ENCODE data around the gene IP6K1.

The IP6K1 gene

DNA sequence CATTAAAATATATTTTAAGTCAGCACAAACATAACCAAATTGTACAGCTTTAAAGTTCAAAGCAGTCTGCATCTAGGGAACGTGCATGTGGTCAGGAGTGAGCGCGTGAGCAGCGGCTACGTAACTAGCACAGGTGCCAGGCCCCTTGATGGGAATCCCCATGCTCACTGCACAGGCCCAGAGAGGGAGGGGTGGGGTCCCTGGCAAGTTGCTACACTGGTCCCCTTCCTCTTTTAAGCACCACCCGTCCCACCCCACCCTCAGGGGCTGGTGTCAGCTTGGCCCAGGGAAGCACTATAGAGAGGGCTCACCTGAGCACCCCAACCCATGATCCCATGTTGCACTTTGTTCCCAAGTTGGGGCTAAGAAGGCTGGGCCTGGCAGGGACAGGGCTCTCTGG is 61.8 kb downstream of the IP6K1 start:
- DNase-seq (ENCODE audit: low read depth) = peak; percentile 41

DNA sequence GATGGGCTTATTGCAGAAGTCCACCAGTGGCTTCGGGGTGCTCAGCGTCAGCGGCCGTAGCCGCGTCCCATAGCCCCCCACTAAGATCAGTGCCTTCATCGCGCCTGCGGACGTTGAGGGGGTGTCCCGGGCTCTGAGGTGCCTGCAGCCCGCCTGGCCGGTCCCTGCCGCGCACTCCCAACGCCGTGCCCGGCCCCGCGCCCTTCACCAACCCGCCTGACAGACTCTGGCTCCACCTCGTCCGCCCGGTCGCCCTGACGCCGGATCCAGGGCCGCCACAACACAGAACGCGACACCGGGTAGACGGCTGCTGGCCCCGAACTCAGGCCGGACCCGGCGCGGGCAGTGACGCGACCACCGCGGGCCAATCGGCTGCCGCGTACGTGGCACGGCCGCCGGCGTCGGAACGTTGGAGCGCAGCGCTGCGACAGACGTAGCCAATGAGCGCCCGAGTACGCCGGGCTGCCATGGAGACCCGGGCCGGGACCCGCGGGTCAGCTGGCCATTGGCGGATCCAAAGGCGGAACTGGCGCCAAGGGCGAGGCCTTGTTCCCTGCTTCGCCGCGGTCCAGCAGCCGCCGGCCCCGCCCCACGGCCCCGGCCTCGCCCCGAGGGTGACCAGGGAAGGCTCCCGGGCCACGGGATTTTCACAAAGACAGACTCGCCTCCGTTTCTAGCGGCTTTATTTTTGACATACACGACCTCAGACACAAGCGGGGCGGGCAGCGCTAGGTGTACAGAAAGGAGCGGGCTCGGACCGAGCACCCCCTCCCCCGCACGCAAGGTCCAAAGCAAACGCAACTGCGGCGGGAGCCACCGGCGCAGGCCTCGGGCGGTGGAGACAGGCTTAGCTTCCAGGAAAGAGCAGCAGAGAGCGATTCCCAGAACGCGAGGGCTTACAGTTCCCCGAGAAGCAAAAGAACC is 62.5 kb downstream of the IP6K1 start, which contains the start of gene GMPPB:
GMPPB (minus strand) TSS at position 324 of the 924 bp plus-strand sequence; CDS start at position 99, 225 bp downstream.
- DNase-seq (ENCODE audit: low read depth) = peak; percentile 86

DNA sequence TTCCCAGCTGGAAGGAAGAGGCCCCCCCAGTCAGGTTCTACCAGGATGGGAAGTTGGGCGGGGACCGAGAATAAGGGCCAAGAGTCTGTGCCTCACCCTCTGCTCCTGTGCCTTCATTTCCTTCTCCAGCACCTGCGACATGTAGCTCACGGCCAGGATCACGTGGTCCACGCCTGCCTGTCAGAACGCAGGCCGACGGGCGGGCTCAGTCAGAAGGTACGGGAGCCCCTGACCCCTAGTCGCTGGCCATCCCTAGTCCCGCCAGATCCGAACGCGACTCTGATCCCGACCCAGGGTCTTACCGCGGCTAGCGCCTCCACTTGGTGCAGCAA is 63.1 kb downstream of the IP6K1 start:
- DNase-seq (ENCODE audit: low read depth) = peak; percentile 56

DNA sequence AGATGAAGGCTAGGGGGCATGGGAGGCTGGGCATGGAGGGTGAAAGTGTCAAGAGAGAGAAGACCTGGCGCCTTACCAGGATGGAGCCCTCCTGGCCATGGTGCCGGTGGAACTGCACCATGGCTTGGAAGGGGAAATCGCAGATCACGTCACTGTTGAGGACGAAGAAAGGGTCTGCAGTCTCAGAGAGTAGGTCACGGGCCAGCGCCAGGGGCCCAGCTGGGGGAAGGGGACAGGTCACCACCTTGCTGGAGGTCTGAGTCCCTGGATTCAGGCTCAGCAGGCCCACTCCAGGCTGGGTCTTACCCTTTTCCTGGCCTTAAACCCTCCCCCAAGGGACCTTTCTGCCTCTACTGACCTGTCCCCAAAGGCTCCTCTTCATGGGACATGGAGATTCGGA is 63.4 kb downstream of the IP6K1 start:
- DNase-seq (ENCODE audit: low read depth) = no peak

DNA sequence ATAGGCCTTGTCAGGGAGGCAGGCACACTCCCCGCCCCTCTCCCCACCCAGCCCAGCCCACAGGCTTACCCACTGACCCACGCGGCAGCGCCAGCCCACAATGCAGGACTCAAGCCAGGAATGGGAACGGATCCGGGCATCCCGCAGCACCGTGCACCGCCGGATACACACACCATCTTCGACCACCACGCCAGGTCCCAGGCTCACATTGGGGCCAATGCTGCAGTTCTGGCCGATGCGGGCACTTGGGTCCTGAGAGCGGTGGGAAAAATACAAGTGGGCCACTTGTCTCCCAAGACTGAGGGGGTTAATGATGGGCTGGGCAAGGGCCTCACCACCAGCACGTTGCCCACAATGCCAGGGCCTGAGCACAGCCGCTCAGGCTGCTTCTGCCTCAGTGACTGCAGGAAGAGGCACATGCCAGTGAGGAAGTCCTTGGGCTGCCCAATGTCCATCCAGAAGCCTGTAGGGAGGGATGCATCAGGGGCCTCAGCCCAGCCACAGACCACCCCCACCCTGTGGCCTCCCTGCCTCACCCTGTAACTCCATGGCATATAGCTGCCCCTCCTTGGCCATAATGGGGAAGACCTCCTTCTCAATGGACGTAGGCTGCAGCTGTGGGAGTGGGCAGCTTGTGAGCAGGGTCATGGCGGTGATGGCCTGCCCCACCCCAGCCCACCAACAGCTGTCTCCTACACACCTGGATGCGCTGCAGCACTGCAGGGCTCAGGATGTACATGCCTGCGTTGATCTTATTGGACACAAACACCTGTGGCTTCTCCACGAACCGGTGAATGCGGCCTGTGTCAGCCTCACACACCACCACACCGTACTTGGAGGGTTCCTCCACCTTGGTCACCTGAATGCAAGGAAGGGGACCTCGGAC is 64.2 kb downstream of the IP6K1 start:
- DNase-seq (ENCODE audit: low read depth) = no peak

DNA sequence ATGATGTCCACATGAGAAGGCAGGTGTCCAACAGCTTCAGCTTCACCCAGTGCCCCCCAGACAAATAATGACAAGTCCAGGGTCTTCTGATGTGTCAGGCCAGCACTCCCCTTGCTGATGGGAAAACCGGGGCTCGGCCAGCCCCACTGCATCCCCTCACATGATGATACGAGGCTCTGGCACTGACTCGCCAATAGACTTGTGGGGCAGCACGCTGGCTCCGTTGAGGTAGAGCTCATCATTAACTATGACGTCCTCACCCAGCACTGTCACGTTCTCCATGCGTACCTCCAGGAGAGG is 64.8 kb downstream of the IP6K1 start:
- no peak for DNase-seq (ENCODE audit: low read depth)

DNA sequence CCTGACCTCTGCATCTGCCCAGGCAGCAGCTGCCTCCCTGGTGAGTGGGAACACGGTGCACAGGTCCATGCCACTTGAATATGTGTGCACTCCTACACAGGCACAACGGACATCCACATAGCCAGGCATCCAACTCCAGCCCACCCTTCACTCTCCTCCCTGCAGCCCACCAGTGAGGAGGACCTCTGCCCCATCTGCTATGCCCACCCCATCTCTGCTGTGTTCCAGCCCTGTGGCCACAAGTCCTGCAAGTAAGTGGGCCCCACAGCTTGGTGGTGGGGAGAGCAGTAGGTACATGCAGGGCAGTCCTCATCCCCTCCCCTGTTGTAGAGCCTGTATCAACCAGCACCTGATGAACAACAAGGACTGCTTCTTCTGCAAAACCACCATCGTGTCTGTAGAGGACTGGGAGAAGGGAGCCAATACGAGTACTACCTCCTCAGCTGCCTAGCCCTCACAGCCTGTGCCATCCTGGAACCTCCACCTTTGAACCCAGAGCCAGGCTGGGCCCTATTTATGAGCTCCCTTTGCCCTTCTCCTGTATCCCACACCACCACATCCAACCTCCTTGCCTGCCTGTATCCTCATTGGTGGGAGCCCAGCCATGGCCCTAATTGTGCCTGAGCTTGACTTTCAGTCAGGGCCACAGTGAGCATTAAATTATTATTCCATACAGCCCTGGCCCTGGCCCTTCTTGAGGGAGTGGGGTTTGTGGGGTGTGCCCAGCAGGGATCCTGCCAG is 65.3 kb downstream of the IP6K1 start:
- no peak for DNase-seq (ENCODE audit: low read depth)

DNA sequence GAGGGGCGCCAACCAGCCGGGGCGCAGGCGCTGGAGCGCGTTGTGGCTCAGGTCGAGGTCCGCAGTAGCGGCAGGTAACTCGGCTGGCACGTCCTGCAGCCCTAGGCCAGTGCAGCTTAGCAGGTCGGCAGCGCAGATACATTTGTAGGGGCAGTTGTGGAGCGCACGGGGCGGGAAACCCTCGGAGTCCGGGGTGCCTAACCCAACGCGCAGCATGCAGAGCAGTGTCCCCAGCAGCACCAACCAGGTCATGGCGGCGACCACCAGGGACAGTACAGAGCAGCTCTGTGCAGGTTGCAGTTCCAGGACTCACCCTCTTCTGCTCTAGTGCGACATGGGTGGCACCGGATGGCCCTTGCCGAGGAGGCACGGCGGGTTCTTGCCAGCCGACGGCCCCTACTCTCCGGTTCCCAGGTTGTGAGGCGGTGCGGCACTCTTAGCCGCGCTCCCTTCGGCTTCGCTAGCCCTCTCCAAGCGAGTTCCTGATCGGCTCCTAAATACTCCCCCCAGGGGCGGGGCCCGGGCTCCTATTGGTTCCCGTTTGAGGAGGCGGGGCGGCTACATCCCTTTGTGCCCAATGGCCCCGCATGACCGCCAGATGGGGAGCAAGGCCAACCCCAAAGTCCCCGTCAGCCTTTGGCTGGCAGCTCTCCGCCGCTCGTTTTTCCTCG is 67.0 kb downstream of the IP6K1 start, which contains the start of gene AMIGO3:
AMIGO3 (minus strand) TSS at position 471 of the 671 bp plus-strand sequence; CDS start at position 252, 219 bp downstream.
- DNase-seq (ENCODE audit: low read depth) = peak; percentile 86

DNA sequence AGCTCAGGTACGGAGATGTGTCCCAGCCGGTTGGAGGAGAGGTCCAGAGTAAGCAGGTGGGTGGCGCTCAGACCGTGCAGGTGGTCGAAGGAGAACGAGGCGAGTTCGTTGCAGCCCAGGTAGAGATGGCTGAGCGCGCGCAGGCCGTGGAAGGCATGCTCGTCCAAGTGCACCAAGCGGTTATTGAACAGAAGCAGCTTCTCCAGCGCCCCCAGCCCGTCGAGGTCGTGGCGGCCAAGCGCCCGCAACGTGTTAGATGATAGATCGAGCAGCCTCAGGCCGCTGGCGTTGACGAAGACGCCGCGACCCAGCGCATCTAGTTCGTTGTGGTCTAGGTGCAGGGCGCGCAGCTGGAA is 67.5 kb downstream of the IP6K1 start:
- DNase-seq (ENCODE audit: low read depth) = no peak

DNA sequence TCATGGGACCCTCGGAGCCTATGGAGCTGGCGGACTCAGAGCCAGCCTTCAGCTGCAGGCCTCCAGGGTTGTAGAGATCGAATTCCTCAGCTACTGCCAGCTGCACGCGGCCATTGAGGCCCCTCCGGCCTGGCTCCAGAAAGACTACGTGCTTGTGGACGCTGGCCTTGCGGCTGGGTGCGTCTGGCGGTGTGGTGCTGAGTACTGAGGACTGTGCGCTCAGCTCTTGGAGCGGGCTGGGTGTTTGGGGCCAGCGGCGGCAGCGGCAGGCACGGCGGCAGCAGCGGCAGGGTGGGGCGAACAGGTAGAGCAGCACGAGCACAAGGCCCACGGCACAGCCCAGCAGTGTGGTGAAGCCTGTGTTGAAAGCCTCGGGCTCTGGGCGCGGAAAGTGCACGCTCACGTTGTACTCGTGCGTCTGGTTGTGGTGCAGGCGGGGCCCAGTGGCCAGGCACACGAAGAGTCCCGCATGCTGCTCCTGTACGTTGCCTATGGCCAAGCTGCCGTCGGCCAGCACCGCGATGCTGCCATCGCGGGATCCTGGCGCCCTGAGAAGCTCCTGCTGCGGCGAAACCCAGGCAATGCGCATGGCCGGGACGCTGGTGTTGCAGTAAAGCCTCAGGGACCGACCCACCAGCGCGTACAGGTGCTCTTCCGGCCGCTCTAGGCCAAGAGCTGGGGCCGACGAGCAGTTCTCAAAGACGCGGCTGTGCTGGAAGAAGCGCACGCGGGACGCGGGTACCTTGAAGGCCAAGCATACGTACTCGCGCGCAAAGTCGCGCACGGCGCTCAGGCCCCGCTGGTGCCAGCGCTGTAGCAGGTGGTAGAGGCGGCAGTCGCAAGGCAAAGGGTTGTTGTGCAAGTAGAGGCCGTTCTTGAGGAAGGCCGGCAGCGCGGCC is 68.1 kb downstream of the IP6K1 start:
- no peak for DNase-seq (ENCODE audit: low read depth)

DNA sequence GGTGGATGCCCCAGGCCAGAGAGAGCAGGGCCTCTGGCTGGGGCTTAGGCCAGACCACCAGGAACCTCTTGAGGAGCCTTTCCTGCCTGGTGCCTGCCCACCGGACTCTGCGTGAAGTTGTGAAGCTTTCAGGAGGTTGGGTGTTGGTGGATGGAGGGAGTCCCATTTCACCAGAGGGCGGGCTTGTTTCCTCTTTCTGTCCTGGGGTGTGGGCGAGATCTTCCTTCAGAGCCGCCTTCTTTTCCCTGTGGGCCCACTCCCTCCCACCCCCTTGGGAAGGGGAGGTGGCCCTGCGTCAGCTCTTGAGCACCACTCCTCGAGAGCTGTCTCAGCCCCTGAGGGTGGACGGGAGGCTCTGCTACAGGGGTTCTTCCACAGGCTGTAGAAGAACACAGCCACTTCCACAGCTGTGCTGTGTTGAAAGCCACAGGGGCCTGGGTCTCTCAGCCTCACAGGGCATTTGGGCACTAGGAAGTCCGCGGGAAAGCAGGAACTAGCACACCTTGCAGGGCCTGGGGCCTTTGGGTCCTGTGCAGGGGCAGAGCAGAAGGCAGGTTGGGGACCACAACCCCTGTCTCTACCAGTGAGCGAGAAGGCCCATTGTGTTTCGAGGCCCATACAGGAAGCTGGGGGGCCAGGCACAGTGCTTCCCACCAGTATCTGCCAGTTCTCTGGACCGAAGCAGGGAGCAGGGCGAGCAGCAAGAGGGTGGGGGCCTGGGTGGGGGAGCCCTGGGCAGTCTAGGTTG is 69.0 kb downstream of the IP6K1 start:
- no peak for DNase-seq (ENCODE audit: low read depth)

DNA sequence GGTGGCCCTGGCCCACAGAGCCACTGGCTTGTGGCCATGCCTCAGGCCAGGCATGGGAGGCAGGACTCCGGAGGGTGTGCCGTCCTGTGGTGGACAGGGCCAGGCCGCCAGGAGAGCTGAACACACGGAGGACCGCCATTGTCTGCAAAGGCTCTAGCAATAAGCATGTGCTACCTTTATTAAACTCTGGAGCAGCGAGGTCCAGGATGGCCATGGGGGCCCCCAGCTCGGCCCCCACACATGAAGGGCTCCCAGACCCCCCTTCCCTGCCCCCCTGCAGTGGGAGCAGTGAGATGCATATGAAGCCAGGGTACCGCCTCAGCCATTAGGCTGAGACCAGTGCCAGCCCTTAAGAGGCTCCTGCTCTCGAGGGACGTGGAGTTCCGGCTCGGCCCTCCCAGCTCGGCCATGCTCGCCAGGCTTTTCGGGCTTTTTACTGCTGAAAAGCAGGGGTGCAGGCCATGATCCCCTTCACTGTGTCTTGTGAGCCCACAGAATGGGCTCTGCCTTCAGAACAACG is 69.6 kb downstream of the IP6K1 start:
- DNase-seq (ENCODE audit: low read depth) = no peak

DNA sequence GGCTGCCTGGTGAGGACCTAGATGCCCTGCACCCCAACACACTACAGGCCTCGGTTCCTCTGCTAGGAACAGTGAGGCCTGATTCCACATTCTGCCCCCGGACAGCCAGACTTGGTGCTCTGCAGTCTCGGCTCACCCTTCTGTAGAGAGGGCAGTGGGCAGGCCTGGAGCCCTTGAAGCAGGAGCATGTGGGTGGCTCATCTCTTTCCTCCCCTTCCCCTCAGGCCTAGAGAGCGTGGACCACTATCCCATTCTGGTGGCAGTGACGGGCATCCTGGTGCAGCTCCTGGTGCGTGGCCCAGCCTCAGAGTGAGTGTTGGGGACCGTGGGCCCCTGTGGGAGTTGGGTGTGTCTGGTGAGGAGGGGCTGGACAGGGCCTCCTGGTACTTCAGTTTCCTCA is 70.2 kb downstream of the IP6K1 start:
- no peak for DNase-seq (ENCODE audit: low read depth)

DNA sequence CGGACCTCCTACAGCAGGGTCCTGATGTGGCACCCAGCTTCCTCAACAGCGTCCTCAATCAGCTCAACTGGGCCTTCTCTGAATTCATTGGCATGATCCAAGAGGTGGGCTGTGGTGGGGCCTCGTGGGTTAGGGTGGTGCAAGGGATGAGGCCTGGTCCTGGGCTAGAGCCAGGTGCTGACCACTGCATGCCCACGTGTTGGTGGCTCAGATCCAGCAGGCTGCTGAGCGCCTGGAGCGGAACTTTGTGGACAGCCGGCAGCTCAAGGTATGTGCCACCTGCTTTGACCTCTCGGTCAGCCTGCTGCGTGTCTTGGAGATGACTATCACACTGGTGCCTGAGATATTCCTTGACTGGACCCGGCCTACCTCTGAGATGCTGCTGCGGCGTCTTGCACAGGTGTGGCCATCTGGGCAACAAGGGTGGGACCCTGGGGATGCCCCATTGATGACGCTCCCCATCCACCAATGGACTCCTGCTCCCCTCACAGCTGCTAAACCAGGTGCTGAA is 70.7 kb downstream of the IP6K1 start:
- DNase-seq (ENCODE audit: low read depth) = no peak

DNA sequence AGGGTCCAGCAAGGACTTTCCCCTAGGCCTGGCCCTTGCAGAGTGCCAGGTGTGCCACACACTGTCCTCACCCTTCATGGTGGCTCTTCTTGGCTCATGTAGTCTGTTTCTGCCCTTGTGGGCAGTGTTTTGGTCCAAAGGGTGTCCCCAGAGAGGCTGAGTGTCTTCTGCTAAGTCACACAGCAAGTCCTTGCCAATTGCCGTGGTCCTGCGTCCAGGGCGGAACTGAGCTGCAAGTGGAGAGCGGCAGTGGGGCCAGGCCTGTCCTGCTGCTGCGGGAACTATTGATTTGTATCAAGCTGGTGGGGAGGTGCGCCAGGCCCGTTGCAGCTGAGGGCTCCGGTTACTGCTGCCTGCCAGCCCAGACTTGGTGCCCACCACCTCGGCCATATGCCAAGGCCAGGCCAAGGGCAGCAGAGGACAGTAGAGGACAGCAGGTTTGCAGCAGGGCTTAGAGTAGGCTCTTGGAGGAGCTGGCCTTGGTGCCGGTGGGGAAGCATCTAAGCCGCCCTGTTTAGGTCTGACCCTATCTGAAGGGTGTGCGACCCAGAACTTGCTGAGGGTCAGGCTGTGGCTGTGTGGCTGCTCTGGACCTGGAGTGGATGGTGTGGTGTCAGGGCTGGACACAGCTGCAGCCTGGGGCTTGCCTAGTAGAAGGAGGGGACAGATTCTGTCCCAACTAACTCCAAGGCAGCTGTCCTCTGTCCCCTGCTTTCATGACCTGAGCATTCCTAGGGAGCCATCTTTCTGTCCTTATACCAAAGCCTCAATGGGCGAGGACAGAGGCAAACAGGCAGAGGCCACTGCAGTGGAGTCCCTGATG is 71.4 kb downstream of the IP6K1 start:
- no peak for DNase-seq (ENCODE audit: low read depth)

DNA sequence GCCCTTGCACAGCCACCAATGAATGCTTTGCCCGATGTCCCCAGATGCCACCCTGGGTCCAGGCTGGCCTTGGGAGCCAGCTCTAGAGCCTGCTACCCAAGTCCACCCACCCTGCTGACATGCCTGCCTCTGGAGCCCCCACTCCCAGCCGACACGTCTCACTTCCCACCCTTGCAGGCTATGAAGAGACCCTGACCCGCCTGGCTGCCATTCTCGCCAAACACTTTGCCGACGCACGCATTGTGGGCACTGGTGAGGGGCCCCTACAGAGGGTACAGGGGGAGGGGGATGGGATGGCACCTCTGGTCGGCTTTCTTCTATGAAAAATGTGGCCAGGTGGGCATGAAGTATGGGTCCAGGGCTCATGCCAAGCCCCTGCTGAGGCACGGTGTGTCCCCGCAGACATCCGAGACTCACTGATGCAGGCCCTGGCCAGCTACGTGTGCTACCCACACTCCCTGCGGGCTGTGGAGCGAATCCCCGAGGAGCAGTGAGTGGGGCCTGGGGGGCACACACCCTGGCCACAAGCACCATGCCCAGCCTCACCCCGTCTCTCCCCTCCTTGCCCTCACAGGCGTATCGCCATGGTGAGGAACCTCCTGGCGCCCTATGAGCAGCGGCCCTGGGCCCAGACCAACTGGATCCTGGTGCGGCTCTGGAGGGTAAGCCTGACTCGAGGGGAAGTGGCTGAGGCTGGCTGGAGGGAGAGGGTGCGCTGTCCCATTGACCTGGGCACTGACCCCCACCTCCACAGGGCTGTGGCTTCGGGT is 72.8 kb downstream of the IP6K1 start:
- DNase-seq (ENCODE audit: low read depth) = no peak

DNA sequence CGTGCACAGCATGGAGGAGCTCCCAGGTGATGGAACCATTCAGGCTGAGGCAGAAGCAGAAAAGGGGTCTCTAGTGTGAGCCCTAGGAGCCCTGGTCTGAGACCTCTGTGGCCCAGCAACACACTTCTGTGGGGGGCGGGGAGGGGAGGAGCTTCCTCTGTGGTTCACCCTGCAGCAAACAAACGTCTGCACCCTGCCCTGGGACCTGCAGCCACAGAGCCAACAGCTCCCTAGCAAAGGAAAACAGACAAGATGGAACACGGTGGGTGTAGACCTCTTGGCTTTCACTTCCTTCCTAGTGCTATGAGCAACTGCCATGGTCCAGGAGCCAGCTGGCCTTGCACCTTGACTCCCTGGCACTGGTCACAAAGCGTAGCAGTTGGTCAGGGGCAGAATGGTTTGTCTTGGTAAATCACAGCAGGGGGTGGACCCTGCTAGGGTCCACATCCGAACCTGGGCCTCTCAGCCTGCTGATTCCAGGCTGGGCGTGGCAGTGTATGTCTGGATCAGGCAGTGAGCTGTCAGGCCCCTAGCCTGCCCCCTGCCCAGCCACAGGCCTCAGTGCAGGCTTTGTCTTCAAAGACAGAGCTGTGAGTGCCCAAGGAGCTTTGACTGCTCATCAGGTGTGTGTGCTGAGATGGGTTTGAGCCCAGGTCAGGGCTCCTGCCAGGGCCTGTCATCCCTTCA is 73.6 kb downstream of the IP6K1 start:
- DNase-seq (ENCODE audit: low read depth) = no peak
